Neural cell (in vitro differentiated cells): ENCODE data around the gene NIPBL. TPM values are rescaled to one million over a fixed set of nuclear protein-coding genes. Genes with fewer than 3 reads are reported as not detected.

Source experiments
- H2AFZ ChIP-seq: fragments of 200-600, 300-800 bp; sonication (generic), shearing (Covaris generic); 2 replicates; pipeline ENCODE4 v1.6.0; 2014; ENCODE audit warnings: low read depth, mild to moderate bottlenecking, antibody characterized with exemption, low read length, moderate library complexity
- H3F3A ChIP-seq: fragments of 200-600 bp; shearing (Covaris generic); 2 replicates; pipeline ENCODE4 v1.6.1; 2016; ENCODE audit warnings: mild to moderate bottlenecking, moderate library complexity, mixed read lengths, antibody characterized with exemption, low read length; ENCODE audit not compliant: insufficient read depth, poor library complexity, severe bottlenecking
- H3K27ac ChIP-seq: fragments of 200-600, 300-800 bp; sonication (generic), shearing (Covaris generic); 2 replicates; pipeline ENCODE4 v1.5.1; 2014; ENCODE audit warnings: mild to moderate bottlenecking, low read length, moderate library complexity
- H3K27me3 ChIP-seq: fragments of 300-800, 200-600 bp; sonication (generic), shearing (Covaris generic); 2 replicates; pipeline ENCODE4 v1.6.0; 2014; ENCODE audit warnings: mild to moderate bottlenecking, low read depth, low read length, moderate library complexity; ENCODE audit not compliant: insufficient read depth
- H3K36me3 ChIP-seq: fragments of 300-800, 200-600 bp; sonication (generic), shearing (Covaris generic); 2 replicates; pipeline ENCODE4 v1.5.1; 2014; ENCODE audit warnings: mild to moderate bottlenecking, antibody characterized with exemption, low read length, moderate library complexity; ENCODE audit not compliant: insufficient read depth
- H3K4me2 ChIP-seq: fragments of 300-800, 200-600 bp; sonication (generic), shearing (Covaris generic); 2 replicates; pipeline ENCODE4 v1.6.0; 2014; ENCODE audit warnings: mild to moderate bottlenecking, low read length
- H3K4me3 ChIP-seq: fragments of 300-800, 200-600 bp; sonication (generic), shearing (Covaris generic); 2 replicates; pipeline ENCODE4 v1.5.1; 2014; ENCODE audit warnings: mild to moderate bottlenecking, low read length, moderate library complexity
- H3K79me2 ChIP-seq: fragments of 200-600 bp; shearing (Covaris generic); replicated peaks from 2 replicates; pipeline ENCODE4 v1.6.0; 2014; ENCODE audit warnings: mild to moderate bottlenecking, low read length, moderate library complexity; ENCODE audit not compliant: insufficient read depth
- H3K9ac ChIP-seq: fragments of 300-800, 200-600 bp; sonication (generic), shearing (Covaris generic); 2 replicates; pipeline ENCODE4 v1.6.1; 2016; ENCODE audit warnings: mild to moderate bottlenecking, low read length, mixed read lengths
- H3K9me2 ChIP-seq: fragments of 200-600 bp; shearing (Covaris generic); 2 replicates; pipeline ENCODE4 v1.6.1; 2016; ENCODE audit warnings: mild to moderate bottlenecking, low read length, mixed read lengths; ENCODE audit not compliant: insufficient read depth
- H3K9me3 ChIP-seq: fragments of 200-600, 300-800 bp; sonication (generic), shearing (Covaris generic); 2 replicates; pipeline ENCODE4 v1.6.1; 2016; ENCODE audit warnings: mild to moderate bottlenecking, mixed run types, low read length, moderate library complexity, mixed read lengths
- H4K20me1 ChIP-seq: fragments of 200-600 bp; shearing (Covaris generic); 2 replicates; pipeline ENCODE4 v1.6.1; 2016; ENCODE audit warnings: mild to moderate bottlenecking, mixed run types; ENCODE audit not compliant: insufficient read depth
- CTCF ChIP-seq: fragments of 450-650 bp; IDR thresholded peaks from 2 replicates; pipeline ENCODE4 v1.5.1; 2014; ENCODE audit warnings: antibody characterized with exemption, mild to moderate bottlenecking, moderate library complexity; ENCODE audit not compliant: poor library complexity, severe bottlenecking
- EP300 ChIP-seq: fragments of 450-650 bp; conservative IDR thresholded peaks from 2 replicates; pipeline ENCODE4 v1.6.1; 2014; ENCODE audit warnings: antibody characterized with exemption, mild to moderate bottlenecking, moderate library complexity; ENCODE audit not compliant: poor library complexity, severe bottlenecking
- EZH2 ChIP-seq: fragments of 200-600, 300-800 bp; shearing (Covaris generic), sonication (generic); IDR thresholded peaks from 2 replicates; pipeline ENCODE4 v1.6.1; 2014; ENCODE audit warnings: antibody characterized with exemption, low read length, borderline replicate concordance, mild to moderate bottlenecking; ENCODE audit not compliant: insufficient read depth, poor library complexity, severe bottlenecking
- MXI1 ChIP-seq: fragments of 450-650 bp; conservative IDR thresholded peaks from 2 replicates; pipeline ENCODE4 v1.6.1; 2014; ENCODE audit warnings: antibody characterized with exemption, mild to moderate bottlenecking; ENCODE audit not compliant: poor library complexity, severe bottlenecking
- POLR2AphosphoS5 ChIP-seq: IDR thresholded peaks from 2 replicates; pipeline ENCODE4 v1.6.1; 2012
- RAD21 ChIP-seq: fragments of 450-650 bp; conservative IDR thresholded peaks from 2 replicates; pipeline ENCODE4 v1.6.1; 2014; ENCODE audit warnings: antibody characterized with exemption, mild to moderate bottlenecking, moderate library complexity
- REST ChIP-seq: IDR thresholded peaks from 2 replicates; pipeline ENCODE4 v1.6.1; 2012; ENCODE audit warnings: borderline replicate concordance
- SMC3 ChIP-seq: fragments of 450-650 bp; conservative IDR thresholded peaks from 2 replicates; pipeline ENCODE4 v1.6.1; 2014; ENCODE audit warnings: antibody characterized with exemption, mild to moderate bottlenecking, moderate library complexity; ENCODE audit not compliant: poor library complexity
- TAF1 ChIP-seq: IDR thresholded peaks from 2 replicates; pipeline ENCODE4 v1.6.1; 2012; ENCODE audit warnings: low read depth
- polyA plus RNA-seq: library from polyadenylated mRNA; depleted of rRNA; stranded (reverse); fragments of >200 nt; gene quantifications from 2 replicates; pipeline ENCODE4 v1.2.3, GENCODE V29; 2014

The NIPBL gene
- polyA plus RNA-seq, 1 donor from 2014 or later: 27.5 TPM

- Histone ChIP-seq H3K9me2 (no peaks in the 10 kb centered on the region), H3K27me3 (no peaks in the 10 kb centered on the region), H3K4me2 (no peak overlapping the region), H3K4me3 (no peak overlapping the region), H3K9me3 (no peaks in the 10 kb centered on the region), H3K36me3 (peaks cover 11% of the 10 kb centered on the region), H3F3A (no peaks in the 10 kb centered on the region), H2AFZ (no peak overlapping the region), H3K9ac (no peak overlapping the region), H4K20me1 (no peaks in the 10 kb centered on the region), H3K27ac (no peak overlapping the region), H3K79me2 (no peaks in the 10 kb centered on the region)
- TF ChIP-seq MXI1 (no peak), TAF1 (no peak), CTCF (no peak), RAD21 (no peak), REST (no peak), SMC3 (no peak), EP300 (no peak), POLR2AphosphoS5 (no peak), EZH2 (no peak)
These were observed 187.9 kb downstream of the NIPBL start for GRCh38 chr5:37064442-37064841.

DNA sequence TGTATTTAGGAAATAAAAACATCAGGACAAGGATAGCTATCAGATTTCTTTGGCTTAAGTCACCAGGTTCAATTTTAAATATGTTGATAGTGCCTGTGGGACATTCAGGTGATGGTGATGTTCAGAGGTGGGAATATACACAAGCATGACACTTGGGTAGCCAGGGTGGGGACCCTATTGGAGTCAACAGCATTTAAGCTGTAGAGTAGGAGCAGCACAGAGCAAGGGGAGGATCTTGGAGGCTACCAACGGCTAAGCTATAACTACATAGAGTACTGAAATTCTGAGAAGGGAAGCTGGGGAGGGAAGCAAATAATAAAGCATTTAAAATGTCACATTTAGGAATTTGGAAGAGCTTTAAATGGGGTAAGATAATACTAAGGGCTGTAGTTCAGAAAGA lies 194.9 kb downstream of the NIPBL start:
- H3K36me3 ChIP-seq: no peaks in the 10 kb centered on the region
- H3K4me3 ChIP-seq: no peak overlapping the region
- no peaks in the 10 kb centered on the region for H3K79me2 ChIP-seq
- H3K9me2 ChIP-seq: no peaks in the 10 kb centered on the region
- TF ChIP-seq MXI1 (no peak), CTCF (no peak), EP300 (no peak), TAF1 (no peak), REST (no peak), EZH2 (no peak), POLR2AphosphoS5 (no peak), SMC3 (no peak), RAD21 (no peak)
- H3K4me2 ChIP-seq: no peak overlapping the region
- no peaks in the 10 kb centered on the region for H3K9me3 ChIP-seq
- no peak overlapping the region for H3K27ac ChIP-seq
- no peaks in the 10 kb centered on the region for H3F3A ChIP-seq
- no peak overlapping the region for H2AFZ ChIP-seq
- no peaks in the 10 kb centered on the region for H4K20me1 ChIP-seq
- H3K27me3 ChIP-seq: no peaks in the 10 kb centered on the region
- H3K9ac ChIP-seq: no peak overlapping the region
